ENCODE measurements around the gene MTRF1.
"Not testable (repeated sequence)": the region's sequence is repeated elsewhere in the genome, so short reads cannot be mapped to it uniquely, and the experiment has no call there.

Gene MTRF1

GRCh38 chr13:41220401-41220800 is 43.0 kb downstream of the MTRF1 start:
- no peak for DNase-seq

GRCh38 chr13:41216160-41216559 is 47.2 kb downstream of the MTRF1 start:
- DNase-seq = no peak

- DNase-seq = no peak
These were observed 49.5 kb downstream of the MTRF1 start for GRCh38 chr13:41213919-41214318.

- no peak for DNase-seq
These were observed 50.1 kb downstream of the MTRF1 start for GRCh38 chr13:41213316-41213715.

- no peak for DNase-seq
These were observed 50.5 kb downstream of the MTRF1 start for GRCh38 chr13:41212881-41213280.

GRCh38 chr13:41211062-41211461 is 52.3 kb downstream of the MTRF1 start:
- DNase-seq = no peak

- no peak for DNase-seq
These were observed 56.9 kb downstream of the MTRF1 start for GRCh38 chr13:41206467-41206866.

GRCh38 chr13:41203810-41204209 is 59.6 kb downstream of the MTRF1 start:
- no peak for DNase-seq

- no peak for DNase-seq
These were observed 63.2 kb downstream of the MTRF1 start for GRCh38 chr13:41200126-41200525.

GRCh38 chr13:41199526-41199925 is 63.9 kb downstream of the MTRF1 start:
- no peak for DNase-seq

- DNase-seq = no peak
These were observed 64.3 kb downstream of the MTRF1 start for GRCh38 chr13:41199079-41199478.

- no peak for DNase-seq
These were observed 66.8 kb downstream of the MTRF1 start for GRCh38 chr13:41196620-41197019.

- DNase-seq = no peak
These were observed 67.4 kb downstream of the MTRF1 start for GRCh38 chr13:41196011-41196410.

GRCh38 chr13:41193919-41194824 is 69.2 kb downstream of the MTRF1 start, which contains the start of gene KBTBD7:
Gene KBTBD7, minus strand, starts transcription at chr13:41194569. Its CDS starts 312 bp downstream, at chr13:41194257.
- DNase-seq = peak; percentile 87

GRCh38 chr13:41193469-41193868 is 69.9 kb downstream of the MTRF1 start:
- DNase-seq = no peak

GRCh38 chr13:41188584-41188983 is 74.8 kb downstream of the MTRF1 start:
- DNase-seq = no peak

GRCh38 chr13:41186481-41186880 is 76.9 kb downstream of the MTRF1 start:
- DNase-seq = no peak

GRCh38 chr13:41182231-41182630 is 81.1 kb downstream of the MTRF1 start:
- DNase-seq = no peak

GRCh38 chr13:41179593-41180250 is 83.7 kb downstream of the MTRF1 start:
- no peak for DNase-seq

- no peak for DNase-seq
These were observed 85.3 kb downstream of the MTRF1 start for GRCh38 chr13:41178040-41178439.

GRCh38 chr13:41177616-41178015 is 85.8 kb downstream of the MTRF1 start:
- no peak for DNase-seq

GRCh38 chr13:41175576-41175975 is 87.8 kb downstream of the MTRF1 start:
- not testable (repeated sequence) for DNase-seq

Data from NCI-H1694 (cell line).